DND-41 (cell line): ENCODE data around the gene CCDC68.
"Not testable (repeated sequence)": the region's sequence is repeated elsewhere in the genome, so short reads cannot be mapped to it uniquely, and the experiment has no call there.

Experiments used
- EZH2 ChIP-seq: IDR thresholded peaks from 3 replicates; pipeline ENCODE4 v1.6.1; 2012; ENCODE audit warnings: borderline replicate concordance, low read depth, mild to moderate bottlenecking, moderate library complexity, low read length, inconsistent platforms; ENCODE audit not compliant: severe bottlenecking
- TF ChIP-seq, protein P1 (sequence below): IDR thresholded peaks from 2 replicates; pipeline ENCODE4 v1.5.1; 2012; ENCODE audit warnings: borderline replicate concordance, low read length, moderate library complexity, mild to moderate bottlenecking; ENCODE audit not compliant: poor library complexity, severe bottlenecking; ENCODE audit errors: extremely low read depth

- TF ChIP-seq, protein P1, sequence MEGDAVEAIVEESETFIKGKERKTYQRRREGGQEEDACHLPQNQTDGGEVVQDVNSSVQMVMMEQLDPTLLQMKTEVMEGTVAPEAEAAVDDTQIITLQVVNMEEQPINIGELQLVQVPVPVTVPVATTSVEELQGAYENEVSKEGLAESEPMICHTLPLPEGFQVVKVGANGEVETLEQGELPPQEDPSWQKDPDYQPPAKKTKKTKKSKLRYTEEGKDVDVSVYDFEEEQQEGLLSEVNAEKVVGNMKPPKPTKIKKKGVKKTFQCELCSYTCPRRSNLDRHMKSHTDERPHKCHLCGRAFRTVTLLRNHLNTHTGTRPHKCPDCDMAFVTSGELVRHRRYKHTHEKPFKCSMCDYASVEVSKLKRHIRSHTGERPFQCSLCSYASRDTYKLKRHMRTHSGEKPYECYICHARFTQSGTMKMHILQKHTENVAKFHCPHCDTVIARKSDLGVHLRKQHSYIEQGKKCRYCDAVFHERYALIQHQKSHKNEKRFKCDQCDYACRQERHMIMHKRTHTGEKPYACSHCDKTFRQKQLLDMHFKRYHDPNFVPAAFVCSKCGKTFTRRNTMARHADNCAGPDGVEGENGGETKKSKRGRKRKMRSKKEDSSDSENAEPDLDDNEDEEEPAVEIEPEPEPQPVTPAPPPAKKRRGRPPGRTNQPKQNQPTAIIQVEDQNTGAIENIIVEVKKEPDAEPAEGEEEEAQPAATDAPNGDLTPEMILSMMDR: not testable (repeated sequence)
- TF ChIP-seq EZH2: not testable (repeated sequence)
These were observed 9.0 kb upstream of the CCDC68 start for GRCh38 chr18:54968237-54968636.
